HG02884 (cell line): ENCODE results near the gene TMEM108.
"Not testable (repeated sequence)": the region's sequence is repeated elsewhere in the genome, so short reads cannot be mapped to it uniquely, and the experiment has no call there.

Experiments used
- ATAC-seq: cut with Tn5 transposase; IDR thresholded peaks from one replicate; pipeline ENCODE4 v1.9.1; 2021; ENCODE audit warnings: mild to moderate bottlenecking, moderate library complexity; ENCODE audit not compliant: unreplicated experiment

Gene TMEM108

DNA sequence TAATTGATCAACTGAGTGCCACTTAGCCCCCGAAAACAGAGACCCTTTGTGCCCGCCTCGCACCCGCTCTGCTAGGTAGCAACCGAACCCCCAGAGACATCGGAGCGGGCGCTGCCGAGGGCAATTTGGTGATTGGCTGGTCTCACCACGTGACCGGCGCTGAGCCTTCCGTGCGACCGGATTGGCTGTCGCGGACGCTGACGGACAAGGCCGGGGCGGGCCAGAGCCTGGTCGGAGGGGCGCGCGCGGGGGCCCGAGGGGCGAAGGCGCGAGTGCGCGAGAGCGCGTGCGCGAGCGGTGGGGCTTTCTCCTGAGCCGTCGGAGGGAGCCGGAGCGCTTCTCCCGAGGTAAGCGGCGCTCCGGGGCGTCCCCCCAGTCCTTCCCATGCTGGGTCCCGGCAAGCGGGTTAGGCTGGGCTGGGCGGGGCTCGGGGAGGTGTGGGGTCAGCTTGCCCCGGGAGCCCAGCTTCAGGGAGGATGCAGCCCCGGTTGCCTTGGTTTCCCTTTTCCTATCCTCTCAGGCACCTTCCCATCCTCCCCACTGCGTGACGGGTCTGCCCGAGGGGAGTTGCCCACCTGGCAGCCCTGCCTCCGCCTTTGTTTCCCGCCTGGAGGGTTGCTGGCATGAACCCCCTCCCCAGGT, at the start of gene TMEM108:
TSS of gene TMEM108 (plus strand) at position 303 of the 642 bp plus-strand sequence.
- ATAC-seq: peak; percentile 63

DNA sequence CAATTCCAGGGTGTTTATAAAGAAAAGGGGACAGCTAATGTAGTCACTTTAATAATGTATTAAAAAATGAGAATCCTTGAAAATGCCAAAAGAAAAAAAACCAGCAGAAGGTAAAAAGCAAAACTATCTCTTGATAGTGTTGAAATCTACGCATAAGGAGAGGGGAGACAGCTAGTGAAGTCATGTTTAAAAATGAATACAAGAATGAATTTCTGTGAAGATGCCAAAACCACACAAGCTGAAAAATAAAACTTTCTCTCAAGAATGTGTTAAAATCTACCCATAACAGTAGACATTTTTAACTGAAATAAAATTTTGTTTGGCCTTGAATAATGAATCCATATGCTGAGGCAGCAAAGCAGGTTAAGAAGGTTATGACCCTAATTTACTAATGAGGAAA, 42.2 kb upstream of the TMEM108 start:
- ATAC-seq: no peak

DNA sequence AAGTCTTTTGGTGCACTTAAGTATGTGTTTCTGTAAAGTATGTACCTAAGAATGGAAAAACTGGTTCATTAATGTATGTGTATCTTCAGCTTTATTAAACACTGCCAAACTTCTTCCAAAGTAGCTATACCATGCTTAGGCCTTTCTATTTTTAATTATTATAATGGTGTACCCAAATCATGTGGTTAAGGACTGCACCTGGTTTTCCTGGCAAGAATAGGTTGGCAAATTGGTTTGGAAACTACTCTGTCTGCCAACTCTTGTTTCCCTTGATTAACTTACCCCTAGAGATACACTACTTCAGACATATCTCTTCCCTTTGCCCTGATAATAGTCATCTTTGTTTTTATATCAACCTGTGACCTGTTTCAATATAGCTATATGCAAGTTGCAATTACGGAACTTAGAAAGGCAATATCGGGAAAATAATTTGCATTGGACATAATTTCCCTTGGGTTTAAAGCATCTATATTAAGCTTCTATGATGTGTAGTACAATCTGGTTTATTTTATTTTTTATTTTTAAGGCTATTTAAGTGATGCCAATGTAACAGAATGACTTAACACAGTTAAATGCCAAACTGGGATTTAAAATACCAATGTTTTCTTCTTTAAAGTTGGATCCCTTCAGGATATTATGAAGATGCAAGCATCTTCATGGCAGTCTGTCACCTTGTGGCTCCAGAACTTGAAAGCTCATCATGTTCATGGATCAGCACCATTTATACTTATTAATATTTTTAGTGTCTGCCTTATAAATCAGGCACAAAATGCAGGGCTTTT, 40.6 kb upstream of the TMEM108 start:
- no peak for ATAC-seq

DNA sequence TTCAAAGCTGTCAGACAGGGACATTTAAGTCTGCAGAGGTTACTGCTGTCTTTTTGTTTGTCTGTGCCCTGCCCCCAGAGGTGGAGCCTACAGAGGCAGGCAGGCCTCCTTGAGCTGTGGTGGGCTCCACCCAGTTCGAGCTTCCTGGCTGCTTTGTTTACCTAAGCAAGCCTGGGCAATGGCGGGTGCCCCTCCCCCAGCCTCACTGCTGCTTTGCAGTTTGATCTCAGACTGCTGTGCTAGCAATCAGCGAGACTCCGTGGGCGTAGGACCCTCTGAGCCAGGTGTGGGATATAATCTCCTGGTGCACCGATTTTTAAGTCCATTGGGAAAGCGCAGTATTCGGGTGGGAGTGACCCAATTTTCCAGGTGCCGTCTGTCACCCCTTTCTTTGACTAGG, 33.2 kb upstream of the TMEM108 start:
- not testable (repeated sequence) for ATAC-seq

DNA sequence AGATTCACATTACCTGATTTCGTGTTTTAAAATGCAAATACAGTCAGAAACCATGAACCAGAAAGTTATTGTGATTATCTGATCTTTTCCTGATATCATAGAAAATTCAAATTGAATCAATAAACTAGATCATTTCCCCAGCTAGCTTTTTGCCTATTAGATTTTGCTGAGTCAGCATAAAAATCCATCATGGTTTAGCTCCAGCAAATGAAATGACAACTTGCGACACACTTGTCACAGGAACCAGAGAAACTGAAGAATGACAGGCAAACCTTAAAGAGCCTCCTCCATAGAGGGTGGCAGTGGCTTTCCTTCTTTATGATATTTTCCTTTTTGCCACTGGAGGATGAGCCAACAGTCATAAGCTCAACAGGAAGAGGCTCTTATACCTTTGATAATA, 30.6 kb upstream of the TMEM108 start:
- no peak for ATAC-seq

DNA sequence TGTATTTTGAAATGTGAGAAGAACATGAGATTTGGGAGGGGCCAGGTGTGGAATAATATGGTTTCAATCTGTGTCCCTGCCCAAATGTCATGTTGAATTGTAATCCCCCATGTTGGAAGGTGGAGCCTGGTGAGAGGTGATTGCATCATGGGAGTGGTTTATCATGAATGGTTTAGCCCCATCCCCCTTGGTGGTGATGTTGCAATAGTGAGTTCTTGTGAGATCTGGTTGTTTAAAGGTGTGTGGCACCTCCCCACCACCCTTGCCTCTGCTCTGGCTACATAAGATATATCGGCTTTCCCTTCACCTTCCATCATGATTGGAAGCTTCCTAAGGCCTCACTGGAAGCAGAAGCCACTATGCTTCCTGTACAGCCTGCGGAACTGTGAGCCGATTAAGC, 23.9 kb upstream of the TMEM108 start:
- ATAC-seq: no peak

DNA sequence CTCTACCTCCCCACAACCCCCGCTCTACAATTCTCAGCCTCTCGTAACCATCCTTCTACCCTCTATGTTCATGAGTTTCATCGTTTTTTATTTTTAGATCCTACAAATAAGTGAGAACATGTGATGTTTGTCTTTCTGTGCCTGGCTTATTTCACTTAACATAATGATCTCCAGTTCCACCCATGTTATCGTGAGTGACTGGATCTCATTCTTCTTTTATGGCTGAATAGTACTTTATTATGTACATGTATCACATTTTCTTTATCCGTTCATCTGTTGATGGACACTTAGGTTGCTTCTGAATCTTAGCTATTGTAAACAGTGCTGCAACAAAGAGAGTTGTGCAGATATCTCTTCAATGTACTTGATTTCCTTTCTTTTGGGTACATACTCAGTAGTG, 22.6 kb upstream of the TMEM108 start:
- ATAC-seq: not testable (repeated sequence)

DNA sequence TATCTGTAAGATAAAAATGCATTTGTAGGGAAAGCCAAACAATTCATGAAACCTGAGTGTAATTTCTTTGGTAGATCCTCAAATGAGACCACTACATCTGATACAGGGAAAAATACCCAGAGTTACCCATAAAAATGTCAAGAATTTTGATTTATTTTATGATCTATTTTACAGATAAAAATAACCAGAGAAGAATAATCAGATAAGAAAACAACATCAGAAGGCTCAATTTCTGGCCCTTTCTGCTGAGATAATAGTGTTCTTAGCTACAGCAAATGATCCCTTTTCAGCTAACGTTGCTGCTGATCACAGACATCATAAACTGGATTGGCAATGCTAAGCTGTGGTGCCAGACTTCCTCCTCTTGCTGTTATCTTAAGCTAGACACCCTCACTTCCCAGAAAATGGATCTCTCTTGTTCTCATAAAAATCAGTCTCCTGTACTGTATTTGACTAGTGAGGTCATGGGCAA, 21.3 kb upstream of the TMEM108 start:
- no peak for ATAC-seq

DNA sequence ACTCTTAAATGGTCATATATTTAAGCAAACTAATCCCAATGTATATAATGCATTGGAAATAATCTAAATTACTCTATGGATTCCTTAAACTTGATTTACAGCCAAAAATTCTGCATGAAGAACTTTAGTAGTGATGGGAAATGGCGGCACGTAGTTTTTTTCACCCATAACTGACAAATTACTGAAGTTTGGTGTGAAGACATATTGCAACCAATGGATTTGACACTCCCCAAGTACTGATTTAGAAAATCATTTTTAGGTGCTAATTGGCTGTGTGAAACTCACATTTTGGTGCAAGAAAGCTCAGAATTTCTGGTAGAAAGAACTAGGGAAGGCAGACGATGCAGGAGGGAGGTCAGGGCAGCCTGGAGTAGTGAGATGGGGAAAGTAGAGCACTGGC, 19.3 kb upstream of the TMEM108 start:
- ATAC-seq: no peak

DNA sequence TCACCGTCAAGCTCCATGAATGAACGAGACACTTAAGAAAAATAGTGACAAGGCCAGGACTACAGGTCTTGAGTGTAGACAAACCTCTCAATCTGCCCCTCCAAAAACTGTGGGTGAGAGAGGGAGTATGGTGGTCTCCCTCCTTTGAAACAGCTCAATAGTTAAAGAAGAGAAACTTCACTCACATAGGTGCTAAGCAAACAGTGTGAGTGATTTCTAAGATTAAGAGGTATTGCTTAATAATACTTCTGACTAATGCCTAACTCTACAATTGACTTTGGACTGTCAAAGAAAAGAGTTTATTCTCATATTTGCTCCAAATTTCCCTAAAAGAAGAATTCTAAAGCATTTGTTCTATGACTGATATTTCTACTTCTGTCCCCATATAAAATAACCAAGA, 17.0 kb upstream of the TMEM108 start:
- no peak for ATAC-seq

DNA sequence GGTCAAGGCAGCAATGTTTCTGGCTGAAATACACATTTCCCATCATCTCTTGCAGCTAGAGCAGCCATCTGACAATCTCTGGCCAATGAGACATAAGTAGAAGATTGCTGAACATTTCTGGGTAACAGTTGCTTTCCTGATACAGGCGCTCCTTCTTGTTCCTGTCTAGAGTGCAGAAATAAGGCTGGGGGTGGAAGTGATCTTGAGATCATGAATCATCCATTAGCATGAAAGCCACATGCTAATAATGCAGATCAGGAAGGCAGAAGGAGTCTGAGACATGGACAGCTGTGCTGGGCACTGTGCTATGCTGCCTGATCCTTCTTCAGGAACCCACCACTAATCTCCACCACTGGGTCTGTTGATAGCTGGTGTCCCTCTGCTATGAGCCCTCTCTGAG, 14.8 kb upstream of the TMEM108 start:
- ATAC-seq: no peak

DNA sequence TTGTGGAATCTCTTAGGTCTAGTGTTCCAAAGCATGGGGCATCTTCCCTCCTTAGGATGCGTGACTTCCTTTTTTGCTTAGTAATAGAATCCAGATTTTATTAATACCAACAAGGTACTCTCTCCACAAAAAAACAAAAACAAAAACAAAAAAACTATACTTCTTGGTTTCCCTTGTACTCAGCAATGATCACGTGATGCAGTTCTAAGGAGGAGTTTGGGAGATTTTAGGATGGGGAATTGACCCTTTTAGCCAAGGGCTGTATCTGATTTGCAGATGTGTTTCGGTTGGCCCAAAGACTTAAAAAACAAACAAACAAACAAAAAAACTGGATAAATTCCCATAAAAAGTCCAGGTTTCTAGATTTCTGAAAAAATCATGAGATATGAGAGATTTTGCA, 12.6 kb upstream of the TMEM108 start:
- ATAC-seq: no peak

DNA sequence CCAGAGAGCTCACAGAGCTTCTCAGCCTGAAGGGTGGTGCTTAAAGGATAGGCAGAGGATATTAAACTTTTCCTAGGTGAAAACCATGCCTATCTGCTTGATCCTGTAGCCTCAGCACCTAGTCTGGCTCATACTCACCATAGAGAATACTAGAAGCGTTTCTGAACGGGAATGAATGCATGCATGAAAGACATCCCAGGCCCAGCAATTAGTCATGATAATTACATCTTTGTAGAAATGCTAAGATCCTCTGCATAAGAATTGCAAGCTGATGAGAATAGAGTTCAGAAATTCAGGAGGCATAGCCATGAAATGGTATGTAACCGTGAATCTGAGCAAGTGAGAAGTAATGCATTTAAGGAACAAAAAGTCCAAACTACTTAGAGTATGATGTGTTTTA, 5.9 kb upstream of the TMEM108 start:
- no peak for ATAC-seq

DNA sequence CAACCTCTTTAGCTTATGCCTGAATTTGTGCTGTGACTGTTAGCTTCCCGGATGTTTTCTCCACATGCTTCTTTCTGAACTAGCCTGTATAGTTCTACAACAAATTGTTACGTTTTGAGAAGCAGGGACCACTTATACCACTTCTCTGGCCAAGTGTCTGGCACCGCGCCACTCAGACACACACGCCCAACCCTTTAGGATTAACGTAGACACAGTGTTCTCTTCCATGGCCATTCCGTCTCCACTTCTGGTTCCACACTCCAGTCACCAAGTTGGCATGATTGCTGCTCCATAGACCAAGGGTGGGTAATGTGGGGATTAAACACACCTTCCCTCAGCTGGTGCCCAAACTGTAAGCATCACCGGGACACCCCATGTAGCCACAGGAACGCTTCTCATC, 755 bp upstream of the TMEM108 start:
- no peak for ATAC-seq

DNA sequence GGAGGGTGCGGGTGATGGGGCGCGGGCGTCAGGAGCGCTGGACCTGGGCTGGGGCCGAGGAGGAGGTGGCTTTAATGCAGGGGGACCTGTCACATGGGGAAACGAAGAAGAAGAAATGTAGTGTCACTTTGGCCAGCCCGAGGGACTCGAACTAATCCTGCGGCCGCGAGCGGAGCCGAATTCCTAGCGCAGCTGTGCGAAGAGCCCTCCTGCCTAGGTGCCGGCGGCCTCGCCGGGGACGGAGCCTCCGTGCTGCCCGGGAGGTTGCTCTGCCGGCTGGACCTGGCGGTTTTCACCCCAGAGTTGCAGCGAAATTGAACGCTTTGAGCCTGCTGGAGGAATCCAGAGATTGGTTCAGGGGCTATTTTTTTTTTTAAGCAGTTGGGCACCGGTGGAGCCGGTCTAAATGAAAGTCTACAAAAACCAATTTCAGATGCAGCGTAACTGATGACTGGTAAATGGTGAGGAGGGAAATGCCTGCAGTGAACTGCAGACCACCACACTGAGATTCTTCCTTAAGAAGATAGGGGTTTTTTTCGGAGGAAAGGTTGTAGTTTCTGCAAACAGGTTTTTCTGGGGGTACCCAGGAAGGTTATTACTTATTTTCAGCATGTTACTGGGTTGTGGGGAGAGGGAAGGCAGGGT, 662 bp downstream of the TMEM108 start:
- ATAC-seq: no peak

DNA sequence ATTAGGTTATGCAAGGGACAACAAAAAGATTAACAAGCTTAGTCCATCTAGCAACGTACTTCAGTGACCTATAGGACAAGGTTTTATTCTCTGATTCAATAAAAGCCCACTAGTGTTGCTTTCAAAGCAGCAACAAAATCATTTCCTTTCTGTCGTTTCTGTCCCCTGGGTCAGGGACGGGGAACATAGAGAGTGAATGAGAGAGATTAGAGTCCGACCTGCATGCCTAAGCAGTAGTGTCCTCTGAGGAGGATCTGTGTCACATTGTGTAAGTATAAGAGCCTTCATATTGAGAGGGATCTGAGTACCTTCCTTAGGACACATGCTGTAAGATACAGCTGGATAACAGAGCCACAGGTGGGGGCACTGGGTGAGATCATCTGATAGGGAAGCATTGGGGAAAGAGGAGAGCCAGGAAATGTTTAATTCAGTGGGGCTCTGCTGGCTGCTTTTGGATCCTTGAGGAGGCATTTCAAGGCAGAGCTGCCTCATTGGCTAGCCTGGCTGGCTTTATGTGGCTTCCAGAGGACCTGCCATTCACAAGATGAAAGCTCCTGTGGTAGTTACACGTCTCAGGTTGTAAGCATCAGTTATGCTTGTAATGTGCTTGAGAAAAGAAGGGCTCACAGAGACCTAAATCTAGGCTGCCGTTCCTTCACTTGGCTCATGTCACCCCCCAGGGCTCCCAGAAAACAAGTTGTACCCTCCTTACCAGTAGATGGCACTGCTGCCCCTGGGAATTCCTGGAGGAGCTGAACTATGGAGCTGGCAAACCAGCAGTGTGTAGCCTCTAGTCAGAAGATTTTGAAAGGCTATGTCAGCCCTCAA, 2.7 kb downstream of the TMEM108 start:
- ATAC-seq: no peak

DNA sequence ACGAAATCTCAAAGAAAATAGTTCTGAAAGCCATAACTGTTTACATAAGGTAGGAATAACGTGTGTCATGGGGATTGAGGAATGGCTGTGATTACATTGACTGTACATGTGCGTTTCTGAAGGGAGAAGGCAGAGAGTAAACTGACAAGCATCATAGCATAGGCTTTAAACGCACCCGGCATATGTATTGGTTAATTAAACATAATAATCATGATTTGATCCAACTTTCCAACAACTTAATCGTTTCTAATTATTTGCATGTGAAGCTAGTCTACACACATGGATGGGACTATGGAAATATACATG, 3.3 kb downstream of the TMEM108 start:
- ATAC-seq: no peak

DNA sequence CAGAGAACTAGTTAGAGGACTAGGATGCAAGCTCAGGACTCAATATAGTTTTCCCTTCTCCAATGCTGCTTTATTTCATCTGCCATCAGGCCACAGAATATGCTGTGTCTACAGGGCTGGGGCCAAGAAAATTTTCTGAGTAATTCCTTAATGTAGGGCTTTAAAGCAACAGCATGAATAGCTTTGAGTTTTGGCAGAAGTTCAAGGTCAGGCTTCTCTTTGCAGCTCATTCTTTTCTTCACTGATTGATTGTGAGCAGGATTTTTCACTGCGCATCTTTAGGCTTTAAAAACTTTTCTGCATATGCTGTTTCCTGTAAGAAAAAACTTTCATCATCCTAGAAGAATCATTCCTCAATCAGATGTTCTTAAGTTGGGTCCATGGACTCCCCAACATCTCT, 4.6 kb downstream of the TMEM108 start:
- no peak for ATAC-seq

DNA sequence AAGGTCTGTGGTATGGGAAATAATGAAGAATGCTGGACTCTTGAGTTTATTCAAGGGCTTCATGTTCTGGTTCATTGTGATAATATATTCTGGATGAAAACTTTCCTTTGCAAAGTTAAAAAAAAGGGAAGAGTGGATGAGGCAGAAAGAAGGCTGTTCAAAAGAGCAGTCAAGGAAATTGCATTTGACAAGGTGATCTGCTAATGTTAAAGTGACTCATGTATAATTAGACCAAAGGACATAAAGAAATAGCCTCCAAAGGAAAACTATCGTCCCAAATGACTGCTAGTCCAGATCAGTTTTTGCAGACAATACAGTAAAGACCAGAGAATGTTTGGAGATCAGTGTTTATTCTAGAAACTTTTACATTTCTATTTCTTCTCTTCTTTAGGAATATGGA, 9.8 kb downstream of the TMEM108 start:
- no peak for ATAC-seq

DNA sequence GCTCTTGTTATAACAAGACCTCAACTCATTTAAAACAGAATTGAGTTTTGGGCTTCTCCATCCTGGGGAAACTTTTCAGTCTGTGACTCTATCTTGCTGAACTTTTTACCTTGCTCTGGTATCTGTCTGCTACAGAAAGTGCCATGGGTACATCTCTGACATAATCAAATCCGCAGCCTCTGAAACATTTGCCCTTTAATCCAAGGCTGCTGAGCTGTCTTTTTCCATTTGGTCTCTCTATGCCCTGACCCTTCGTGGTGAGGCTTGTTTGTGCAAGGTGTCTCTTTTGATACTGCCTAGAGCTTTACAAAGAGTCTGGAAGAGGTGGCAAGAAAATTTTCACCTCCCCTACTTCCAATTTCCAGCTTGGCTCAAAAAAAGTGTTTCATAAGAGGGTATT, 11.3 kb downstream of the TMEM108 start:
- no peak for ATAC-seq

DNA sequence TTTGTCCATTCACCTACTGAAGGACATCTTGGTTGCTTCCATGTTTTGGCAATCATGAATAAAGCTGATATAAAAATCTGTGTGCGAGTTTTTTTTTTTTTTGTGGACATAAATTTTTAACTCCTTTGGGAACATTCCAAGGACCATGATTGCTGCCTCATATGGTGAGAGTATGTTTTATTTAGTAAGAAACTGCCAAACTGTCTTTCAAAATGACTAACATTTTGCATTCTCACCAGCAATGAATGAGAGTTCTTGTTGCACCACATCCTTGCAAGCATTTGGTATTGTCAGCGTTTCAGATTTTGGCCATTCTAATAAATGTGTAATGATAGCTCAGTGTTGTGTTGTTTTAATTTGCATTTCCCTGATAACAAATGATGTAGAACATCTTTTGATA, 12.7 kb downstream of the TMEM108 start:
- ATAC-seq: no peak
